Liver (tissue), 9 donors: Measurements from ENCODE around the gene YAF2. TPM values are rescaled to one million over a fixed set of nuclear protein-coding genes. Genes with fewer than 3 reads are reported as not detected.
A peak's percentile ranks its signal among the peaks of the same experiment; 100 is the strongest.

ENCODE experiments used
- DNase-seq: peaks from one replicate; pipeline ENCODE4 v3.0.0-alpha.2; 2017; ENCODE audit warnings: low spot score
- H3K27ac ChIP-seq, 2 donors: one replicate each; pipeline ENCODE4 v1.7.0; 2013; ENCODE audit warnings: inconsistent platforms in 2 of 2, low read length in 2 of 2, control low read depth in 1 of 2, low read depth in 1 of 2, mild to moderate bottlenecking in 1 of 2
- H3K27me3 ChIP-seq, 4 donors: one replicate each; pipeline versions ENCODE4 v1.6.1 to v1.7.0; 2013; ENCODE audit warnings: low read length in 3 of 4, inconsistent platforms in 1 of 4, mild to moderate bottlenecking in 1 of 4, moderate library complexity in 1 of 4; ENCODE audit not compliant: control insufficient read depth in 4 of 4, insufficient read depth in 4 of 4
- H3K36me3 ChIP-seq, 4 donors: one replicate each; pipeline versions ENCODE4 v1.6.1 to v1.7.0; 2013; ENCODE audit warnings: low read length in 3 of 4, mild to moderate bottlenecking in 3 of 4, low read depth in 1 of 4, moderate library complexity in 1 of 4; ENCODE audit not compliant: control insufficient read depth in 4 of 4, insufficient read depth in 3 of 4
- H3K4me1 ChIP-seq, 4 donors: one replicate each; pipeline versions ENCODE4 v1.6.1 to v1.7.0; 2013; ENCODE audit warnings: low read length in 3 of 4, mild to moderate bottlenecking in 3 of 4, moderate library complexity in 1 of 4; ENCODE audit not compliant: control insufficient read depth in 4 of 4, insufficient read depth in 4 of 4
- H3K4me3 ChIP-seq, 3 donors: one replicate each; pipeline versions ENCODE4 v1.6.1 to v1.7.0; 2013; ENCODE audit warnings: low read length in 3 of 3, control low read depth in 1 of 3, low read depth in 1 of 3, mild to moderate bottlenecking in 1 of 3
- H3K9ac ChIP-seq, 2 donors: one replicate each; pipeline ENCODE4 v1.7.0; 2013; ENCODE audit warnings: low read length in 2 of 2, mild to moderate bottlenecking in 2 of 2, moderate library complexity in 2 of 2, control low read depth in 1 of 2, low read depth in 1 of 2
- H3K9me3 ChIP-seq, 4 donors: one replicate each; pipeline versions ENCODE4 v1.6.1 to v1.7.0; 2013; ENCODE audit warnings: low read length in 3 of 4; ENCODE audit not compliant: control insufficient read depth in 4 of 4
- FOXA1 ChIP-seq: IDR thresholded peaks from 2 replicates; pipeline ENCODE4 v1.6.1; 2016; ENCODE audit warnings: antibody characterized with exemption
- FOXA2 ChIP-seq: IDR thresholded peaks from 2 replicates; pipeline ENCODE4 v1.6.1; 2016; ENCODE audit warnings: antibody characterized with exemption
- HNF4A ChIP-seq, 2 donors: conservative IDR thresholded peaks; 2 replicates each; pipeline ENCODE4 v1.6.1; 2016; ENCODE audit warnings: antibody characterized with exemption in 2 of 2, mild to moderate bottlenecking in 2 of 2
- JUND ChIP-seq, 2 donors: IDR thresholded peaks; 2 replicates each; pipeline ENCODE4 v1.6.1; 2016; ENCODE audit warnings: antibody characterized with exemption in 2 of 2
- NR2F2 ChIP-seq: IDR thresholded peaks from 2 replicates; pipeline ENCODE4 v1.6.1; 2016; ENCODE audit warnings: antibody characterized with exemption
- RAD21 ChIP-seq, 2 donors: IDR thresholded peaks; 2 replicates each; pipeline ENCODE4 v1.6.1; 2016; ENCODE audit warnings: antibody characterized with exemption in 2 of 2, mild to moderate bottlenecking in 2 of 2
- SP1 ChIP-seq: IDR thresholded peaks from 2 replicates; pipeline ENCODE4 v1.6.1; 2018; ENCODE audit warnings: antibody characterized with exemption, mild to moderate bottlenecking
- TAF1 ChIP-seq: conservative IDR thresholded peaks from 2 replicates; pipeline ENCODE4 v1.6.1; 2016; ENCODE audit warnings: antibody characterized with exemption, mild to moderate bottlenecking
- YY1 ChIP-seq: IDR thresholded peaks from 2 replicates; pipeline ENCODE4 v1.6.1; 2016; ENCODE audit warnings: antibody characterized with exemption, mild to moderate bottlenecking
- WGBS: extraction: QIAGEN DNeasy Blood & Tissue Kit; methylation state at CpG from one replicate; pipeline ENCODE4 v1.1.7; 2013; 5-methylcytosine and 5-hydroxymethylcytosine counted together
- polyA plus RNA-seq, 2 donors: library from polyadenylated mRNA; stranded (reverse) in 1 of 2; unstranded in 1 of 2; fragments of 200-250 nt in 1 of 2; fragments of >200 nt in 1 of 2; fragmentation: Nextera tagmentation in 1 of 2; extraction: Ambion mirVana in 1 of 2; gene quantifications; one replicate each; pipeline versions ENCODE4 v1.2.1 to v1.2.3, GENCODE V29; 2013 to 2015
- total RNA-seq, 2 donors: library from RNA; depleted of rRNA; stranded (reverse); fragments of >200 nt; gene quantifications; one replicate each; pipeline ENCODE4 v1.2.3, GENCODE V29; 2014
- TF ChIP-seq, protein P1 (sequence below): IDR thresholded peaks from 2 replicates; pipeline ENCODE4 v1.6.1; 2016; ENCODE audit warnings: antibody characterized with exemption
- TF ChIP-seq, protein P2 (sequence below): IDR thresholded peaks from 2 replicates; pipeline ENCODE4 v1.6.1; 2016; ENCODE audit warnings: antibody characterized with exemption
- TF ChIP-seq, protein P3 (sequence below): fragments of 150-350 bp; IDR thresholded peaks from 2 replicates; pipeline ENCODE4 v1.5.1; 2017; ENCODE audit warnings: improper control_type of control experiment, low read depth, low read length; ENCODE audit not compliant: missing input control
- donor health status: healthy.
- donor health status: healthy.
- donor health status: healthy.
- donor health status: healthy.
- donor health status: healthy.

YAF2 gene
- total and polyA plus RNA-seq, 4 donors, result 7.3 to 22.9 (median 16.2) TPM

DNA sequence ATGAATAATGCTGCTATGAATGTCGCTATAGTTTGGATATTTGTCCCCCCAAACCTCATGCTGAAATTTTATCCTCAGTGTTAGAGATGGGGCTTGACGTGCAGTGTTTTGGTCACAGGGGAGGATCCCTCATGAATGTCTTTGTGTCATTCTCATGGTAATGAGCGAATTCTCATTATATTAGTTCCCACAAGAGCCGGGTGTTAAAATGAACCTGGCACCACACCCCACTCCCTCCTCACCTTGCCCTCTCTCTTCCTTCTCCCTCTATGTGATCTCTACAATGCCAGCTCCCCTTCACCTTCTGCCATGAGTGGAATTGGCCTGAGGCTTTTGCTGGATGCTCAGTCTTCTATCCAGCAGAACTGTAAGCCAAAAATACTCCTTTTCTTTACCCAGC is 37.5 kb upstream of the YAF2 start:
- Histone ChIP-seq H3K4me1 (peaks cover 0 to 4% (median 3%) of the 10 kb centered on the region in 4 donors), H3K9ac (no peak overlapping the region), H3K36me3 (no peaks in the 10 kb centered on the region), H3K9me3 (peaks cover 0 to 6% (median 0%) of the 10 kb centered on the region in 4 donors), H3K27ac (no peak overlapping the region), H3K4me3 (no peak overlapping the region), H3K27me3 (no peaks in the 10 kb centered on the region)
- DNase-seq, result no peak
- TF ChIP-seq, protein P1, sequence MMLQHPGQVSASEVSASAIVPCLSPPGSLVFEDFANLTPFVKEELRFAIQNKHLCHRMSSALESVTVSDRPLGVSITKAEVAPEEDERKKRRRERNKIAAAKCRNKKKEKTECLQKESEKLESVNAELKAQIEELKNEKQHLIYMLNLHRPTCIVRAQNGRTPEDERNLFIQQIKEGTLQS, result no peak
- no peak for TF ChIP-seq NR2F2
- TF ChIP-seq TAF1, result no peak
- TF ChIP-seq SP1, result no peak
- TF ChIP-seq YY1, result no peak
- TF ChIP-seq HNF4A (conservative IDR thresholded peaks at IDR 0.05), result no peak
- WGBS, result 98% methylated on average over 4 of the region's 4 CpGs

DNA sequence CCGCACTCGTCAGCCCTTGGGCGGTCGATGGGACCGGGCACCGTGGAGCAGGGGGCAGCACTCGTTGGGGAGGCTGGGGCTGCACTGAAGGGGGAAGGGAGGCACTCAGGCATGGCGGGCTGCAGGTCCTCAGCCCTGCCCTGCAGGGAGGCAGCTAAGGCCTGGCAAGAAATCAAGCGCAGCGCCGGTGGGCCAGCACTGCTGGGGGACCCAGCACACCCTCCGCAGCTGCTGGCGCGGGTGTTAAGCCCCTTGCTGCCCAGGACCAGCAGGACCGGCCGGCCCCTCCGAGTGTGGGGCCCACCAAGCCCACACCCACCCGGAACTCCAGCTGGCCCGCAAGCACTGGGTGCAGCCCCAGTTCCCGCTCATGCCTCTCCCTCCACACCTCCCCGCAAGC is 35.7 kb upstream of the YAF2 start:
- Histone ChIP-seq H3K4me3 (no peak overlapping the region), H3K9ac (no peak overlapping the region), H3K27me3 (no peaks in the 10 kb centered on the region), H3K36me3 (no peaks in the 10 kb centered on the region), H3K27ac (no peak overlapping the region), H3K9me3 (peaks cover 0 to 6% (median 0%) of the 10 kb centered on the region in 4 donors), H3K4me1 (peaks cover 0 to 4% (median 3%) of the 10 kb centered on the region in 4 donors)
- DNase-seq, result no peak
- WGBS, result 97% methylated on average over 21 of the region's 21 CpGs
- TF ChIP-seq NR2F2 (no peak), YY1 (no peak), FOXA1 (no peak)

DNA sequence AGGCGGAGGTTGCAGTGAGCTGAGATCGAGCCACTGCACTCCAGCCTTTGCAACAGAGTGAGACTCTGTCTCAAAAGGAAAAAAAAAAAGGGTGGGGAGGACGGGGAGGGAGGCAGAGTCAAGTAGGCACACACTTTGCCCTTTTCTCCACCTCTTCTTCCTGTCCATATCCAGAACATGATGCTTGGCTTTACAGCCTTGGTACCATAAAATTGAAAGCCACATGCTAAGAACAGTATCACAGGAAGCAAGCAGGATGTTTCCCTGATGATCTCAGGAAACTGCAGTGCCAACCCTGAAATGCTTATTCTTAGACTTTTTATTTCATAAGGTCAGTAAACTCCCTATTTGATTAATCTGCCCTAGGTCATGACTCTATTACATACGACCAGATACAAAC is 32.5 kb upstream of the YAF2 start:
- 55% methylated on average over 4 of the region's 4 CpGs for WGBS
- Histone ChIP-seq H3K9me3 (peaks cover 0 to 6% (median 0%) of the 10 kb centered on the region in 4 donors), H3K27ac (no peak overlapping the region), H3K27me3 (no peaks in the 10 kb centered on the region), H3K9ac (no peak overlapping the region), H3K4me3 (no peak overlapping the region), H3K4me1 (peaks cover 0 to 4% (median 3%) of the 10 kb centered on the region in 4 donors), H3K36me3 (no peaks in the 10 kb centered on the region)
- TF ChIP-seq, protein P2, sequence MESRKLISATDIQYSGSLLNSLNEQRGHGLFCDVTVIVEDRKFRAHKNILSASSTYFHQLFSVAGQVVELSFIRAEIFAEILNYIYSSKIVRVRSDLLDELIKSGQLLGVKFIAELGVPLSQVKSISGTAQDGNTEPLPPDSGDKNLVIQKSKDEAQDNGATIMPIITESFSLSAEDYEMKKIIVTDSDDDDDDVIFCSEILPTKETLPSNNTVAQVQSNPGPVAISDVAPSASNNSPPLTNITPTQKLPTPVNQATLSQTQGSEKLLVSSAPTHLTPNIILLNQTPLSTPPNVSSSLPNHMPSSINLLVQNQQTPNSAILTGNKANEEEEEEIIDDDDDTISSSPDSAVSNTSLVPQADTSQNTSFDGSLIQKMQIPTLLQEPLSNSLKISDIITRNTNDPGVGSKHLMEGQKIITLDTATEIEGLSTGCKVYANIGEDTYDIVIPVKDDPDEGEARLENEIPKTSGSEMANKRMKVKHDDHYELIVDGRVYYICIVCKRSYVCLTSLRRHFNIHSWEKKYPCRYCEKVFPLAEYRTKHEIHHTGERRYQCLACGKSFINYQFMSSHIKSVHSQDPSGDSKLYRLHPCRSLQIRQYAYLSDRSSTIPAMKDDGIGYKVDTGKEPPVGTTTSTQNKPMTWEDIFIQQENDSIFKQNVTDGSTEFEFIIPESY, result no peak
- peak; percentile 63 for TF ChIP-seq NR2F2
- DNase-seq, result no peak

DNA sequence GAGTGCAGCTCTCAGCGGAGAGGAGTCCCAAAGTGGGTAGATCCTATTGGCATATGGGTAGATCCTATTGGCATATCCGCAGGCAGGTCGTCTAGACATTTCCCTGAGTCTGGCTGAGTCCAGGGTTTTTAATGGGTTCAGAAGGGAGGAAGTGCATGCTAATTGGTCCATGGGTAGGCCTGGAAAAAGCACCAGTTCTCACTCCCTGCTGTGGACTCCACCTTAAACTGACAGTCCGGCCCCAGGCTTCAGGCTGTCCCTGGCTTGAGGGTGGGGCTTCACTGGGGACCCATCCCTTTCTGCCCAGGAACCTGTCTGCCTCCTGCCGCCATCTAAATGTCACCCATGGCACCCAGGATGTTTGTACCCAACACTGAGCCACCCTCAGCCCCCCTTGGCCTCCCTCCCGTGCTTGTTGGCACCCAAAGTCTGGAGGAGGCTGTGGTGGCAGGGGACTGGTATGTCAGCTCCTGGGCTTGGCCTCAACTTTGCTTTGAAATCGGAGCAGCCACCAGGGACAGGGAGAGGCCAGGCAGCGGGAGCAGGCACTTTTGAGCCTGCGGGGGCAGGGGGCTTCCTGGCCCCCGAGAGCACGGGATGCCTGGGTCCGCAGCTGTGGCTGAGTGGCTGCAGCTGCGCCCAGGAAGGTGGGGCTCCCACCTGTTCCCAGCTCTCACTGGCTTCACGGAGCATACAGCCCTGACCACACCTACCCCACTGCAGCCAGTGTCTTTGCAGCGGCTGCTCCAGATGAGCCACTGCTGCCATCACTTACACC is 29.6 kb upstream of the YAF2 start:
- Histone ChIP-seq H3K9me3 (peaks cover 0 to 4% (median 0%) of the 10 kb centered on the region in 4 donors), H3K4me1 (peaks cover 0 to 4% (median 3%) of the 10 kb centered on the region in 4 donors), H3K27ac (no peak overlapping the region), H3K27me3 (no peaks in the 10 kb centered on the region), H3K9ac (no peak overlapping the region), H3K36me3 (no peaks in the 10 kb centered on the region), H3K4me3 (no peak overlapping the region)
- DNase-seq, result no peak
- WGBS, result 93% methylated on average over 15 of the region's 15 CpGs
- TF ChIP-seq FOXA1, result no peak
- no peak for TF ChIP-seq RAD21 (IDR thresholded peaks at IDR 0.05)
- TF ChIP-seq, protein P3, sequence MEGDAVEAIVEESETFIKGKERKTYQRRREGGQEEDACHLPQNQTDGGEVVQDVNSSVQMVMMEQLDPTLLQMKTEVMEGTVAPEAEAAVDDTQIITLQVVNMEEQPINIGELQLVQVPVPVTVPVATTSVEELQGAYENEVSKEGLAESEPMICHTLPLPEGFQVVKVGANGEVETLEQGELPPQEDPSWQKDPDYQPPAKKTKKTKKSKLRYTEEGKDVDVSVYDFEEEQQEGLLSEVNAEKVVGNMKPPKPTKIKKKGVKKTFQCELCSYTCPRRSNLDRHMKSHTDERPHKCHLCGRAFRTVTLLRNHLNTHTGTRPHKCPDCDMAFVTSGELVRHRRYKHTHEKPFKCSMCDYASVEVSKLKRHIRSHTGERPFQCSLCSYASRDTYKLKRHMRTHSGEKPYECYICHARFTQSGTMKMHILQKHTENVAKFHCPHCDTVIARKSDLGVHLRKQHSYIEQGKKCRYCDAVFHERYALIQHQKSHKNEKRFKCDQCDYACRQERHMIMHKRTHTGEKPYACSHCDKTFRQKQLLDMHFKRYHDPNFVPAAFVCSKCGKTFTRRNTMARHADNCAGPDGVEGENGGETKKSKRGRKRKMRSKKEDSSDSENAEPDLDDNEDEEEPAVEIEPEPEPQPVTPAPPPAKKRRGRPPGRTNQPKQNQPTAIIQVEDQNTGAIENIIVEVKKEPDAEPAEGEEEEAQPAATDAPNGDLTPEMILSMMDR, result no peak
- TF ChIP-seq, protein P1, result no peak
- no peak for TF ChIP-seq FOXA2
- TF ChIP-seq SP1, result no peak
- no peak for TF ChIP-seq JUND (IDR thresholded peaks at IDR 0.05)
- no peak for TF ChIP-seq NR2F2
